Measurements from ENCODE around the gene PPP2R3A.
"Not testable (repeated sequence)": the region's sequence is repeated elsewhere in the genome, so short reads cannot be mapped to it uniquely, and the experiment has no call there.

PPP2R3A gene

GRCh38 chr3:136152963-136153362, 187.4 kb downstream of the PPP2R3A start:
- Histone ChIP-seq H2AFZ (ENCODE audit: low read length) (no peak overlapping the region), H3K9me3 (replicated peaks; ENCODE audit: insufficient read depth, low read length) (no peaks in the 10 kb centered on the region), H3K27ac (ENCODE audit: low read length) (no peak overlapping the region), H3K79me2 (ENCODE audit: low read length) (peaks cover 100% of the 10 kb centered on the region), H3K36me3 (replicated peaks; ENCODE audit: insufficient read depth, low read length) (0 out of 2 replicates have a peak, but pooled peaks cover 9% of the 10 kb centered on the region), H3K4me2 (ENCODE audit: low read depth, low read length) (no peak overlapping the region), H4K20me1 (ENCODE audit: insufficient read depth, low read length) (peaks cover 74% of the 10 kb centered on the region), H3F3A (ENCODE audit: insufficient read depth, low read length) (no peaks in the 10 kb centered on the region), H3K4me1 (ENCODE audit: low read length) (no peaks in the 10 kb centered on the region), H3K9me2 (replicated peaks; ENCODE audit: insufficient read depth, low read length) (no peaks in the 10 kb centered on the region), H3K4me3 (ENCODE audit: low read length) (no peak overlapping the region), H3K9ac (ENCODE audit: low read length) (no peak overlapping the region), H3K27me3 (replicated peaks; ENCODE audit: insufficient read depth, low read length) (no peaks in the 10 kb centered on the region)
- TF ChIP-seq EZH2 (optimal IDR thresholded peaks at IDR 0.05; ENCODE audit: low read depth, low read length) (no peak), EZH2phosphoT487 (IDR thresholded peaks at IDR 0.05; ENCODE audit: low read length) (no peak)
- TF ChIP-seq, protein P1, sequence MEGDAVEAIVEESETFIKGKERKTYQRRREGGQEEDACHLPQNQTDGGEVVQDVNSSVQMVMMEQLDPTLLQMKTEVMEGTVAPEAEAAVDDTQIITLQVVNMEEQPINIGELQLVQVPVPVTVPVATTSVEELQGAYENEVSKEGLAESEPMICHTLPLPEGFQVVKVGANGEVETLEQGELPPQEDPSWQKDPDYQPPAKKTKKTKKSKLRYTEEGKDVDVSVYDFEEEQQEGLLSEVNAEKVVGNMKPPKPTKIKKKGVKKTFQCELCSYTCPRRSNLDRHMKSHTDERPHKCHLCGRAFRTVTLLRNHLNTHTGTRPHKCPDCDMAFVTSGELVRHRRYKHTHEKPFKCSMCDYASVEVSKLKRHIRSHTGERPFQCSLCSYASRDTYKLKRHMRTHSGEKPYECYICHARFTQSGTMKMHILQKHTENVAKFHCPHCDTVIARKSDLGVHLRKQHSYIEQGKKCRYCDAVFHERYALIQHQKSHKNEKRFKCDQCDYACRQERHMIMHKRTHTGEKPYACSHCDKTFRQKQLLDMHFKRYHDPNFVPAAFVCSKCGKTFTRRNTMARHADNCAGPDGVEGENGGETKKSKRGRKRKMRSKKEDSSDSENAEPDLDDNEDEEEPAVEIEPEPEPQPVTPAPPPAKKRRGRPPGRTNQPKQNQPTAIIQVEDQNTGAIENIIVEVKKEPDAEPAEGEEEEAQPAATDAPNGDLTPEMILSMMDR (IDR thresholded peaks at IDR 0.05; ENCODE audit: low read length) = no peak
- no peak for DNase-seq

GRCh38 chr3:136161516-136161915, 196.0 kb downstream of the PPP2R3A start:
- Histone ChIP-seq H3K4me3 (ENCODE audit: low read length) (no peak overlapping the region), H3K9ac (ENCODE audit: low read length) (no peak overlapping the region), H3K27ac (ENCODE audit: low read length) (no peak overlapping the region), H3K4me1 (ENCODE audit: low read length) (no peaks in the 10 kb centered on the region), H3K9me2 (replicated peaks; ENCODE audit: insufficient read depth, low read length) (no peaks in the 10 kb centered on the region), H3F3A (ENCODE audit: insufficient read depth, low read length) (no peaks in the 10 kb centered on the region), H2AFZ (ENCODE audit: low read length) (no peak overlapping the region), H3K79me2 (ENCODE audit: low read length) (peaks cover 99% of the 10 kb centered on the region), H3K4me2 (ENCODE audit: low read depth, low read length) (no peak overlapping the region), H3K27me3 (replicated peaks; ENCODE audit: insufficient read depth, low read length) (no peaks in the 10 kb centered on the region), H4K20me1 (ENCODE audit: insufficient read depth, low read length) (peaks cover 84% of the 10 kb centered on the region), H3K9me3 (replicated peaks; ENCODE audit: insufficient read depth, low read length) (no peaks in the 10 kb centered on the region), H3K36me3 (replicated peaks; ENCODE audit: insufficient read depth, low read length) (no peaks in the 10 kb centered on the region)
- TF ChIP-seq EZH2 (optimal IDR thresholded peaks at IDR 0.05; ENCODE audit: low read depth, low read length) = no peak
- TF ChIP-seq, protein P1 (IDR thresholded peaks at IDR 0.05; ENCODE audit: low read length) = no peak
- no peak for TF ChIP-seq EZH2phosphoT487 (IDR thresholded peaks at IDR 0.05; ENCODE audit: low read length)
- no peak for DNase-seq

GRCh38 chr3:136162322-136162721, 196.8 kb downstream of the PPP2R3A start:
- H3K27ac ChIP-seq (ENCODE audit: low read length) = no peak overlapping the region
- H3K79me2 ChIP-seq (ENCODE audit: low read length) = peaks cover 99% of the 10 kb centered on the region
- H2AFZ ChIP-seq (ENCODE audit: low read length) = no peak overlapping the region
- no peaks in the 10 kb centered on the region for H3K4me1 ChIP-seq (ENCODE audit: low read length)
- no peaks in the 10 kb centered on the region for H3F3A ChIP-seq (ENCODE audit: insufficient read depth, low read length)
- no peaks in the 10 kb centered on the region for H3K36me3 ChIP-seq (replicated peaks; ENCODE audit: insufficient read depth, low read length)
- H3K9ac ChIP-seq (ENCODE audit: low read length) = no peak overlapping the region
- no peaks in the 10 kb centered on the region for H3K9me3 ChIP-seq (replicated peaks; ENCODE audit: insufficient read depth, low read length)
- TF ChIP-seq EZH2 (optimal IDR thresholded peaks at IDR 0.05; ENCODE audit: low read depth, low read length) = no peak
- no peak for TF ChIP-seq EZH2phosphoT487 (IDR thresholded peaks at IDR 0.05; ENCODE audit: low read length)
- TF ChIP-seq, protein P1 (IDR thresholded peaks at IDR 0.05; ENCODE audit: low read length) = no peak
- H3K4me3 ChIP-seq (ENCODE audit: low read length) = no peak overlapping the region
- H3K4me2 ChIP-seq (ENCODE audit: low read depth, low read length) = no peak overlapping the region
- no peaks in the 10 kb centered on the region for H3K27me3 ChIP-seq (replicated peaks; ENCODE audit: insufficient read depth, low read length)
- DNase-seq = no peak
- H4K20me1 ChIP-seq (ENCODE audit: insufficient read depth, low read length) = peaks cover 84% of the 10 kb centered on the region
- no peaks in the 10 kb centered on the region for H3K9me2 ChIP-seq (replicated peaks; ENCODE audit: insufficient read depth, low read length)

DNA sequence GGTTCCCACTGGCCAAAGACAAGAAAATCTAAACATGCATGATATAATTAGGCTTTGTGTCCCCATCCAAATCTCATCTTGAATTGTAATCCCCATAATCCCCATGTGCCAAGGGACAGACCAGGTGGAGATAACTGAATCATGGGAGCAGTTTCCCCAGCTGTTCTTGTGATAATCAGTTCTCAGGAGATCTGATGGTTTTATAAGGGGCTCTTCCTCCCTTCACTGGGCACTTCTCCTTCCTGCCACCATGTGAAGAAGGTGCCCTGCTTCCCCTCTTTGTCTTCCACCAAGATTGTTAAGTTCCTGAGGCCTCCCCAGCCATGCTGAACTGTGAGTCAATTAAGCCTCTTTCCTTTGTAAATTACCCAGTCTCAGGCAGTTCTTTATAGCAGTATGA, 198.1 kb downstream of the PPP2R3A start:
- H2AFZ ChIP-seq (ENCODE audit: low read length); H3K4me2 ChIP-seq (ENCODE audit: low read depth, low read length); DNase-seq; H3K9ac ChIP-seq (ENCODE audit: low read length); H3K27me3 ChIP-seq (replicated peaks; ENCODE audit: insufficient read depth, low read length); H3K4me3 ChIP-seq (ENCODE audit: low read length); H3K27ac ChIP-seq (ENCODE audit: low read length); H3K9me2 ChIP-seq (replicated peaks; ENCODE audit: insufficient read depth, low read length); H3F3A ChIP-seq (ENCODE audit: insufficient read depth, low read length); H3K9me3 ChIP-seq (replicated peaks; ENCODE audit: insufficient read depth, low read length); H3K4me1 ChIP-seq (ENCODE audit: low read length); H3K36me3 ChIP-seq (replicated peaks; ENCODE audit: insufficient read depth, low read length): not testable (repeated sequence)
- Histone ChIP-seq H3K79me2 (ENCODE audit: low read length) (peaks cover 99% of the 10 kb centered on the region), H4K20me1 (ENCODE audit: insufficient read depth, low read length) (peaks cover 84% of the 10 kb centered on the region)
